Suprapubic skin (tissue), 4 donors: ENCODE results near the gene SLC35B1. TPM values are rescaled to one million over a fixed set of nuclear protein-coding genes. Genes with fewer than 3 reads are reported as not detected.

Experiments
- DNase-seq, 2 donors: peaks; one replicate each; pipeline ENCODE4 v3.0.0-alpha.2; 2019; ENCODE audit warnings: low spot score in 2 of 2
- H3K27ac ChIP-seq: fragments of 200-600 bp; sonication (generic); one replicate; pipeline ENCODE4 v1.5.1; 2019
- H3K27me3 ChIP-seq: fragments of 200-600 bp; sonication (generic); one replicate; pipeline ENCODE4 v1.5.1; 2019
- H3K36me3 ChIP-seq: fragments of 200-600 bp; sonication (generic); one replicate; pipeline ENCODE4 v1.5.1; 2019
- H3K4me1 ChIP-seq: fragments of 200-600 bp; sonication (generic); one replicate; pipeline ENCODE4 v1.5.1; 2019
- H3K4me3 ChIP-seq: fragments of 200-600 bp; sonication (generic); one replicate; pipeline ENCODE4 v1.5.1; 2019; ENCODE audit warnings: mild to moderate bottlenecking
- H3K9me3 ChIP-seq: fragments of 200-600 bp; sonication (generic); one replicate; pipeline ENCODE4 v1.5.1; 2019
- CTCF ChIP-seq, 2 donors: fragments of 200-600 bp in 1 of 2; fragments of 450-650 bp in 1 of 2; sonication (generic) in 1 of 2; IDR thresholded peaks; one replicate each; pipeline ENCODE4 v1.5.1; 2016 to 2019; ENCODE audit warnings: antibody characterized with exemption in 2 of 2, mild to moderate bottlenecking in 1 of 2, moderate library complexity in 1 of 2
- EP300 ChIP-seq: sonication (generic); formaldehyde crosslinking; IDR thresholded peaks from one replicate; pipeline ENCODE4 v1.6.1; 2017; ENCODE audit warnings: antibody characterized with exemption
- POLR2A ChIP-seq, 2 donors: fragments of 450-650 bp; IDR thresholded peaks; one replicate each; pipeline ENCODE4 v1.6.1; 2017; ENCODE audit warnings: antibody characterized with exemption in 2 of 2, mild to moderate bottlenecking in 2 of 2, moderate library complexity in 2 of 2
- POLR2AphosphoS5 ChIP-seq, 3 donors: sonication (generic); formaldehyde crosslinking; IDR thresholded peaks; one replicate each; pipeline ENCODE4 v1.6.1; 2017; ENCODE audit warnings: antibody characterized with exemption in 3 of 3
- WGBS: methylation state at CpG from one replicate; pipeline ENCODE4 v1.1.5; 2018; 5-methylcytosine and 5-hydroxymethylcytosine counted together
- total RNA-seq, 4 donors: library from RNA; depleted of rRNA; stranded (reverse); fragments of >200 nt; gene quantifications; one replicate each; pipeline ENCODE4 v1.1.0, GENCODE V29; 2016

Gene SLC35B1
- total RNA-seq, 4 donors from 2014 or later: 28.8 to 42.9 (median 37.6) TPM

DNA sequence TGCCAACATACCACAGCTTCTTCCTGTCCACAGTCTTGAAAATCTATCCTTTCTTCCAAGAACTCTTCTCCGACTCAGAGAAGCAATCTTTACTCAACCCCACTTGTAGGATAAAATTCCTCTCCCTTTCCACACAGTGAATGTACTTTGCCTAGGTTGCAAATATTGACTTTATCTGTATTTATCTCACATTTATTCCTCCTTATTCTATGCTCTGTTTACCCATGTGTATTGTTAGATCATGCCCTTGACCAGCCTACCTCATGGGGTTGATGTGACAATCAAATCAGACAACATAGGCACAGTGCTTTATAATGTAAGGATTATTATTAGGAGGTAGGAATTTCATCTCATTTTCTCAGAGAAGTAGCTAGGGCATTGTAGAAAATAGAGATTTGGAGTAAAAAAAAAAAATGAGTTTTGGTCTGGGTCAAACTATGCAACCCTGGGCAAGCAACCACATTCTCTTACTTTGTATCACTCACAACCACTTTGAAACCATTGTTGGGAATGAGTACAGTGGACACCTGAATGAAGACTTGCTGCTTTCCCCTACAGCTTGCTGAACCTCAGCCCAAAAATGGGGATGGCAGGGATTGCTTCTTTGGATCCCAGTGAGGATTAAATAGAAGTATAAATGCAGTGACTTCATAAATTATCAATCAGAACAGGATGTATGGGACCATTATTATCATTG, 9.1 kb upstream of the SLC35B1 start:
- TF ChIP-seq POLR2AphosphoS5 (IDR thresholded peaks at IDR 0.05) (no peak), CTCF (IDR thresholded peaks at IDR 0.05) (no peak), POLR2A (IDR thresholded peaks at IDR 0.05) (no peak), EP300 (no peak)
- 93% methylated on average over 1 of the region's 1 CpG for WGBS
- DNase-seq: no peak
- no peak overlapping the region for H3K4me3 ChIP-seq
- no peaks in the 10 kb centered on the region for H3K27me3 ChIP-seq
- H3K9me3 ChIP-seq: no peaks in the 10 kb centered on the region
- H3K4me1 ChIP-seq: no peaks in the 10 kb centered on the region
- no peak overlapping the region for H3K27ac ChIP-seq
- H3K36me3 ChIP-seq: peaks cover 76% of the 10 kb centered on the region

GRCh38 chr17:49715717-49716279, 8.0 kb upstream of the SLC35B1 start:
- Histone ChIP-seq H3K36me3 (peaks cover 80% of the 10 kb centered on the region), H3K4me3 (no peak overlapping the region), H3K4me1 (no peaks in the 10 kb centered on the region), H3K27ac (no peak overlapping the region), H3K9me3 (no peaks in the 10 kb centered on the region), H3K27me3 (no peaks in the 10 kb centered on the region)
- 81% methylated on average over 9 of the region's 9 CpGs for WGBS
- DNase-seq: no peak
- TF ChIP-seq POLR2A (IDR thresholded peaks at IDR 0.05): no peak
- no peak for TF ChIP-seq EP300
- TF ChIP-seq CTCF (IDR thresholded peaks at IDR 0.05): no peak
- TF ChIP-seq POLR2AphosphoS5 (IDR thresholded peaks at IDR 0.05): no peak

DNA sequence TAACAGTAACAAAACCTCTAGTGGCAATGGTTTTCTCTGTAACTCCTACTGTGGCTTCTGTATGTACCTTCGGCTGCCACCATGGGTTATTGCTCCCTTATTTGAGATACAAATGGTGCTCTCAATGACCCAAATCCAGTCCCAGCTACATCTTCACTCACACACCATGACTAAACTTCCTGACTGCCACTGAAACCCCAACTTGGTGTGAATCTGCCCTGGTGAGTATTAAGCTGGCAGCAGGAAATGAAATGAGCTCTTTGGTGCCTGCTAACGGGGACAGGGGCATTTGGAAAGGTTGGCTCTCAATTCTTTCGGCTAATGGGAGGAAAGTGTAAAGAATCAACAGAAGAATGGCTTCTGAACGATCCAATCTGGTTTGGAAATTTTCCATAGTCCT, 7.5 kb upstream of the SLC35B1 start:
- H3K27ac ChIP-seq: no peak overlapping the region
- WGBS: 76% methylated on average over 4 of the region's 4 CpGs
- TF ChIP-seq CTCF (IDR thresholded peaks at IDR 0.05) (no peak), POLR2AphosphoS5 (IDR thresholded peaks at IDR 0.05) (no peak), POLR2A (IDR thresholded peaks at IDR 0.05) (no peak), EP300 (no peak)

GRCh38 chr17:49708515-49709183, 885 bp upstream of the SLC35B1 start:
- no peaks in the 10 kb centered on the region for H3K9me3 ChIP-seq
- DNase-seq: peak in 1 of 2 donors; percentile 71
- H3K27ac ChIP-seq: peak overlapping the region; percentile 94
- H3K36me3 ChIP-seq: peaks cover 51% of the 10 kb centered on the region
- 38% methylated on average over 15 of the region's 15 CpGs for WGBS
- peaks cover 27% of the 10 kb centered on the region for H3K4me1 ChIP-seq
- H3K4me3 ChIP-seq: peak overlapping the region; percentile 89
- H3K27me3 ChIP-seq: no peaks in the 10 kb centered on the region
- TF ChIP-seq POLR2AphosphoS5 (IDR thresholded peaks at IDR 0.05) (no peak), EP300 (no peak), CTCF (IDR thresholded peaks at IDR 0.05) (no peak), POLR2A (IDR thresholded peaks at IDR 0.05) (no peak)

More for the DNA sequence above, 7.5 kb upstream of the SLC35B1 start:
- Histone ChIP-seq H3K4me1 (no peaks in the 10 kb centered on the region), H3K4me3 (no peak overlapping the region), H3K9me3 (no peaks in the 10 kb centered on the region), H3K36me3 (peaks cover 79% of the 10 kb centered on the region), H3K27me3 (no peaks in the 10 kb centered on the region)
- DNase-seq: no peak

DNA sequence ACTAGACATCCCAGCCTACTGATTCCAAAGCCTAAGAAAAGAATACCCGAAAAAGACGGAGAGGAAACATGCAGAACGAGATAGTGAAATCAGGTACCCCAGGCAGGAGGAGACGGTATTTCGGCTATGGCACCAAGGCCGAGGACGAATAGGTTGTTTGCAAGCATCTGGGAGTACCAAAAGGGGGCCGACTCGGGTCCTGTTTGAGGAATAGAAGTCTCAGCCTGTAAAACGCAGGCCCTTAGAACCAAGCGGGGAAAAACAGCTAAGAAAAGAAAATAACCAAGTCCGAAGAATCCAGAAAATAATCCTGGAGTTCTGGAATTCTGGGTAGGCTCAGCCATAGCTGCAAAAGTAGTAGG, 537 bp downstream of the SLC35B1 start:
- no peak for DNase-seq
- Histone ChIP-seq H3K27me3 (no peaks in the 10 kb centered on the region), H3K4me3 (peak overlapping the region; percentile 89), H3K36me3 (peaks cover 51% of the 10 kb centered on the region), H3K4me1 (peaks cover 27% of the 10 kb centered on the region), H3K27ac (peak overlapping the region; percentile 94), H3K9me3 (no peaks in the 10 kb centered on the region)
- WGBS: under 1% methylated on average over 12 of the region's 12 CpGs
- TF ChIP-seq POLR2A (IDR thresholded peaks at IDR 0.05) (no peak), CTCF (IDR thresholded peaks at IDR 0.05) (no peak), POLR2AphosphoS5 (IDR thresholded peaks at IDR 0.05) (no peak), EP300 (no peak)
